T-helper 2 cell treated with Interferon-gamma antibody and Interleukin-4, amounts not matched to agents 5 μg/mL and 100 μg/mL, for 36 hours (primary cell): ENCODE results near the gene PLXNA4.
A peak's percentile ranks its signal among the peaks of the same experiment; 100 is the strongest.

ENCODE experiments used
- DNase-seq: peaks from one replicate; pipeline ENCODE4 v3.0.0; 2021; ENCODE audit warnings: low spot score
- H3K27ac Mint-ChIP-seq: one replicate; pipeline ENCODE4 v1.8.0; 2021; ENCODE audit warnings: mild to moderate bottlenecking, mixed read lengths
- H3K27me3 Mint-ChIP-seq: one replicate; pipeline ENCODE4 v1.8.0; 2021; ENCODE audit warnings: low read depth, mixed read lengths
- H3K36me3 Mint-ChIP-seq: one replicate; pipeline ENCODE4 v1.8.0; 2021; ENCODE audit warnings: low read depth, mixed read lengths
- H3K4me1 Mint-ChIP-seq: one replicate; pipeline ENCODE4 v1.8.0; 2021; ENCODE audit warnings: low read depth, mixed read lengths
- H3K4me3 Mint-ChIP-seq: one replicate; pipeline ENCODE4 v1.8.0; 2022; ENCODE audit warnings: mild to moderate bottlenecking, moderate library complexity, mixed read lengths
- H3K9me3 Mint-ChIP-seq: one replicate; pipeline ENCODE4 v1.8.0; 2021; ENCODE audit warnings: mixed read lengths

PLXNA4 gene

GRCh38 chr7:132466367-132466766 is 109.9 kb downstream of the PLXNA4 start:
- DNase-seq = no peak
- Mint-ChIP-seq H3K9me3 (no peaks in the 10 kb centered on the region), H3K27me3 (peaks cover 15% of the 10 kb centered on the region), H3K4me1 (peaks cover 27% of the 10 kb centered on the region), H3K4me3 (no peak overlapping the region), H3K36me3 (peaks cover 4% of the 10 kb centered on the region), H3K27ac (no peak overlapping the region)

- peaks cover 35% of the 10 kb centered on the region for H3K4me1 Mint-ChIP-seq
- peaks cover 5% of the 10 kb centered on the region for H3K36me3 Mint-ChIP-seq
These were observed 110.8 kb downstream of the PLXNA4 start for GRCh38 chr7:132465516-132465915.

GRCh38 chr7:132464740-132465139 is 111.5 kb downstream of the PLXNA4 start:
- Mint-ChIP-seq H3K36me3 (peaks cover 4% of the 10 kb centered on the region), H3K4me1 (peaks cover 38% of the 10 kb centered on the region), H3K9me3 (no peaks in the 10 kb centered on the region), H3K27me3 (peaks cover 11% of the 10 kb centered on the region), H3K27ac (no peak overlapping the region), H3K4me3 (no peak overlapping the region)
- DNase-seq = no peak

More at GRCh38 chr7:132465516-132465915, 110.8 kb downstream of the PLXNA4 start:
- DNase-seq = no peak
- Mint-ChIP-seq H3K9me3 (no peaks in the 10 kb centered on the region), H3K4me3 (no peak overlapping the region), H3K27me3 (peaks cover 14% of the 10 kb centered on the region), H3K27ac (no peak overlapping the region)

DNA sequence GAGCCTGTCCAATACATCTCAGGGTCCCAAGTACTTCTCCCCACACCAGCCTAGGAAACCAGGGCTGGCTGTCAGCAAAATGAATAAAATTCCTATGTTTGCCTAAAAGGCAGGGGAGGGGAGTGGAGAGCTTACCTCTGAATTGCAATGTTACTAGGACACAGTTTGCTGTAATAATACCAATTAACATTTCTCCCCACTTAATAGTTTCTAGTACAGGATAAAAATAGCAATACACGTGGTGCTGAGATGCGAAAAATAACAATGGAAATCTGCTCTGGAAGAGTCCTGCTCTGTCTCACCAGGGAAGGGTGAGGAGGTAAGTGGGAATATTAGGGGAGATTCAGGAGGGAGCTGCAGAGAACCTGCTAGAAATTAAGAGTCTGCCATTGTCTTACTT is 112.3 kb downstream of the PLXNA4 start:
- H3K27me3 Mint-ChIP-seq = peaks cover 11% of the 10 kb centered on the region
- H3K4me1 Mint-ChIP-seq = peaks cover 41% of the 10 kb centered on the region
- no peak overlapping the region for H3K27ac Mint-ChIP-seq
- H3K4me3 Mint-ChIP-seq = no peak overlapping the region
- H3K36me3 Mint-ChIP-seq = peaks cover 4% of the 10 kb centered on the region
- no peak for DNase-seq
- no peaks in the 10 kb centered on the region for H3K9me3 Mint-ChIP-seq

DNA sequence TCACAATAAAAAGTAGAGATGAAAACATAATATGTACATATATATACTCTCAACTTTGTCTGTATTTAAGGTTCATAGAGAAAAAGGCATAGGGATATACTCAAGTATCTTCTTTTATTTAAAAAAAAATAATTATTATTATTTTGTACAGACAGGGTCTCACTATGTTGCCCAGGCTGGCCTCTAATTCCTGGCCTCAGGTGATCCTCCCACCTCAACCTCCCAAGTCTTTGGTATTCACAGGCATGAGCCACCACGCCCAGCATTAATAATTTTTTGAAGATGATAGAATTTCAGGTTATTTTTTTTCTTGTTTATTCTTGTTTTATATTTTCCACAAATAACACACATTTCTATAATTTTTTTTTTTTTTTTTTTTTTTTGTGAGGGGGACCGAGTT is 113.8 kb downstream of the PLXNA4 start:
- Mint-ChIP-seq H3K27me3 (peaks cover 5% of the 10 kb centered on the region), H3K9me3 (peaks cover 6% of the 10 kb centered on the region), H3K4me1 (peaks cover 45% of the 10 kb centered on the region), H3K27ac (no peak overlapping the region), H3K36me3 (peaks cover 4% of the 10 kb centered on the region), H3K4me3 (no peak overlapping the region)
- DNase-seq = no peak

- H3K4me1 Mint-ChIP-seq = peaks cover 48% of the 10 kb centered on the region
- peak overlapping the region; percentile 92 for H3K27ac Mint-ChIP-seq
- peaks cover 10% of the 10 kb centered on the region for H3K9me3 Mint-ChIP-seq
- peaks cover 2% of the 10 kb centered on the region for H3K27me3 Mint-ChIP-seq
- DNase-seq = no peak
- peak overlapping the region; percentile 72 for H3K4me3 Mint-ChIP-seq
- H3K36me3 Mint-ChIP-seq = peaks cover 5% of the 10 kb centered on the region
These were observed 115.2 kb downstream of the PLXNA4 start for GRCh38 chr7:132461032-132461592.

GRCh38 chr7:132458729-132459128 is 117.5 kb downstream of the PLXNA4 start:
- Mint-ChIP-seq H3K9me3 (peaks cover 10% of the 10 kb centered on the region), H3K36me3 (peaks cover 8% of the 10 kb centered on the region), H3K4me1 (peaks cover 59% of the 10 kb centered on the region), H3K27ac (no peak overlapping the region), H3K4me3 (no peak overlapping the region), H3K27me3 (peaks cover 2% of the 10 kb centered on the region)
- DNase-seq = no peak

DNA sequence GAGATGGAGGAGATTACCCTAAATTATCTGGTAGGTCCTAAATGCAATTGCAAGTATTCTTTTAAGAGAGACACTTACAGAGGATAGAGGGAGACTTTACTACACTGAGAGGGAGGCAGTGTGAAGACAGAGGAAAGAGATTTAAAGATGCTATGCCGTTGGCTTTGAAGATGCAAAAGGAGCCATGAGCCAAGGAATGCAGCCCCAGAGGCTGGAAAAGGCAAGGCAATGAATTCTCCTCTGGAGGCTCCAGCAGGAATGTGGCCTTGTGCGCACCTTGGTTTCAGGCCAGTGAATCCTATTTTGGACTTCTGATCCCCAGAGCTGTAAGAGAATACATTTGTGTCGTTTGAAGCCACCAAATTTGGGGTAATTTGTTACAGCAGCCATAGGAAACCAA is 118.6 kb downstream of the PLXNA4 start:
- Mint-ChIP-seq H3K4me3 (no peak overlapping the region), H3K27ac (no peak overlapping the region), H3K9me3 (peaks cover 10% of the 10 kb centered on the region), H3K4me1 (peaks cover 57% of the 10 kb centered on the region), H3K36me3 (peaks cover 9% of the 10 kb centered on the region), H3K27me3 (peaks cover 2% of the 10 kb centered on the region)
- DNase-seq = no peak

GRCh38 chr7:132456418-132456817 is 119.9 kb downstream of the PLXNA4 start:
- H3K4me1 Mint-ChIP-seq = peaks cover 55% of the 10 kb centered on the region
- H3K36me3 Mint-ChIP-seq = peaks cover 13% of the 10 kb centered on the region
- H3K27ac Mint-ChIP-seq = no peak overlapping the region

GRCh38 chr7:132455378-132455777 is 120.9 kb downstream of the PLXNA4 start:
- no peak for DNase-seq
- H3K36me3 Mint-ChIP-seq = peaks cover 12% of the 10 kb centered on the region
- no peak overlapping the region for H3K4me3 Mint-ChIP-seq
- peaks cover 2% of the 10 kb centered on the region for H3K27me3 Mint-ChIP-seq
- H3K27ac Mint-ChIP-seq = no peak overlapping the region
- peaks cover 10% of the 10 kb centered on the region for H3K9me3 Mint-ChIP-seq
- H3K4me1 Mint-ChIP-seq = peaks cover 55% of the 10 kb centered on the region

More at GRCh38 chr7:132456418-132456817, 119.9 kb downstream of the PLXNA4 start:
- no peak for DNase-seq
- Mint-ChIP-seq H3K27me3 (peaks cover 2% of the 10 kb centered on the region), H3K4me3 (no peak overlapping the region), H3K9me3 (peaks cover 10% of the 10 kb centered on the region)

DNA sequence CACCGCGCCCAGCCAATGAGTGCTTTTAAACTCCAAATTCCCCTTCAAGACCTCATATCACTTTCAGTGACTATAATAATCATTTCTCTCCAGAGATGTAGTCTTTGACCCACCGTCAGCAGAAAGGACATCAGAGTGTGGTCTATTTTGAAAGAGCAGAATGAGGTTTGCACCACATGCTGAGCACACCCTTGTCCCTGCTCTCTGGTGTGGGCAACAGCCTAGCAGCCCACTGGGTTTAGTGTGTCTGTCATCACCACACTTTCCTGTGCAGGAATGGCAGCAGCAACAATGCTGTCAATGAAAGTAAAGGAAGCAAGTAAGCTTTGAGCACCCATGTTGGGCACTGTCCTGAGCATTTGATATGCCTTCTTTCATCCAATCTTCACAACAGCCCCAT is 122.4 kb downstream of the PLXNA4 start:
- H3K27me3 Mint-ChIP-seq = peaks cover 2% of the 10 kb centered on the region
- H3K27ac Mint-ChIP-seq = no peak overlapping the region
- H3K36me3 Mint-ChIP-seq = peaks cover 15% of the 10 kb centered on the region
- peaks cover 63% of the 10 kb centered on the region for H3K4me1 Mint-ChIP-seq
- no peak for DNase-seq
- H3K9me3 Mint-ChIP-seq = peaks cover 14% of the 10 kb centered on the region
- no peak overlapping the region for H3K4me3 Mint-ChIP-seq

- H3K27ac Mint-ChIP-seq = peak overlapping the region; percentile 15
- H3K4me1 Mint-ChIP-seq = peaks cover 70% of the 10 kb centered on the region
- no peak overlapping the region for H3K4me3 Mint-ChIP-seq
- no peaks in the 10 kb centered on the region for H3K27me3 Mint-ChIP-seq
- no peak for DNase-seq
- peaks cover 18% of the 10 kb centered on the region for H3K36me3 Mint-ChIP-seq
- H3K9me3 Mint-ChIP-seq = peaks cover 3% of the 10 kb centered on the region
These were observed 125.1 kb downstream of the PLXNA4 start for GRCh38 chr7:132451161-132451560.

DNA sequence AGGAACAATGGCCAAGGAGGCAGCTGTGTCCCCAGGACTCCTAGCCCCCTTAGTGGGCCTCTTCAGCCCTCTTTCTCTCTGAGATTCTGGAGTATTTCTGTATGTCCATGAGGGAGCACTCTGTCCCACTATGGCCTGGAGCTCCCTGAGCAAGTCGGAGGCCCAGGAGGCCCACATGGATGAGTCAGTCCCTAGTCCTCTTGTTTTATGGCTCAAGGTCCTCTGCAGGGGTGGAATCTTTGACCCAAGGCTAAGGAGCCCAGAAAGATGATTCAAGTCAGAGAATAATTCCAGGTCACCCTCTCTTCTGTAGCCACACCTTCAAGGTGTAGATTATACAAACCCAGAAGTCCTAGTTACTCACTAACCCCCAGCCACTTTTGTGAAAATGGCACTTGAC is 125.6 kb downstream of the PLXNA4 start:
- peaks cover 72% of the 10 kb centered on the region for H3K4me1 Mint-ChIP-seq

GRCh38 chr7:132450188-132450587 is 126.1 kb downstream of the PLXNA4 start:
- H3K4me1 Mint-ChIP-seq = peaks cover 72% of the 10 kb centered on the region
- H3K9me3 Mint-ChIP-seq = peaks cover 3% of the 10 kb centered on the region
- H3K4me3 Mint-ChIP-seq = peak overlapping the region; percentile 36
- no peaks in the 10 kb centered on the region for H3K27me3 Mint-ChIP-seq
- H3K36me3 Mint-ChIP-seq = peaks cover 18% of the 10 kb centered on the region
- H3K27ac Mint-ChIP-seq = peak overlapping the region; percentile 43
- DNase-seq = peak; percentile 38

More for the DNA sequence above, 125.6 kb downstream of the PLXNA4 start:
- H3K27ac Mint-ChIP-seq = peak overlapping the region; percentile 58
- no peak for DNase-seq
- peaks cover 18% of the 10 kb centered on the region for H3K36me3 Mint-ChIP-seq
- peak overlapping the region; percentile 36 for H3K4me3 Mint-ChIP-seq
- H3K27me3 Mint-ChIP-seq = no peaks in the 10 kb centered on the region
- H3K9me3 Mint-ChIP-seq = peaks cover 3% of the 10 kb centered on the region
